ENCODE measurements around the gene TMEM220. TPM values are rescaled to one million over a fixed set of nuclear protein-coding genes. Genes with fewer than 3 reads are reported as not detected.

The TMEM220 gene
- total RNA-seq, 3 donors from 2014 or later, result 1.7 to 3.0 (median 1.8) TPM

DNA sequence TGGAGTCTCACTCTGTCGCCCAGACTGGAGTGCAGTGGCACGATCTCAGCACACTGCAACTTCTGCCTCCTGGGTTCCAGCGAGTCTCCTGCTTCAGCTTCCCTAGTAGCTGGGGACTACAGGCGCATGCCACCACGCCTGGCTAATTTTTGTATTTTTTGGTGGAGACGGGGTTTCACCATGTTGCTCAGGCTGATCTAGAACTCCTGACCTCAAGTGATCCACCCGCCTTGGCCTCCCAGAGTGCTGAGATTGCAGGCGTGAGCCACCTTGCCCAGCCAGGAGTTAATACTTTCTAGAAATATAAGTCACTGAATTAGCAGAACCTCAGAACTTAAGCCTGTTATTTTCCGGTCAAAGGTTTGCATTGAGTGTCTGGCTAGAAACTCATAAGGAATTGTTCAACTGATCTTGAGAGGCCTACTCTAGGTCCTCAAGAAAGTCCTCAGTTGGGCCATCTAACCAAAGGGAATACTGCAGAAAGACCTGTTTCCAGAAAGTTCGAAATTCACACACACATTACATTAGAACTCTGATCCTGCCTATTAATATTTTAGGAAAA lies 1.4 kb downstream of the TMEM220 start:
- H3K27me3 Mint-ChIP-seq (ENCODE audit: low read depth), result no peaks in the 10 kb centered on the region
- H3K4me1 Mint-ChIP-seq (ENCODE audit: low read depth), result peaks cover 23% of the 10 kb centered on the region
- no peaks in the 10 kb centered on the region for H3K9me3 Mint-ChIP-seq
- H3K4me3 Mint-ChIP-seq, result no peak overlapping the region
- H3K36me3 Mint-ChIP-seq (ENCODE audit: insufficient read depth), result no peaks in the 10 kb centered on the region
- no peak for ATAC-seq
- no peak for DNase-seq

DNA sequence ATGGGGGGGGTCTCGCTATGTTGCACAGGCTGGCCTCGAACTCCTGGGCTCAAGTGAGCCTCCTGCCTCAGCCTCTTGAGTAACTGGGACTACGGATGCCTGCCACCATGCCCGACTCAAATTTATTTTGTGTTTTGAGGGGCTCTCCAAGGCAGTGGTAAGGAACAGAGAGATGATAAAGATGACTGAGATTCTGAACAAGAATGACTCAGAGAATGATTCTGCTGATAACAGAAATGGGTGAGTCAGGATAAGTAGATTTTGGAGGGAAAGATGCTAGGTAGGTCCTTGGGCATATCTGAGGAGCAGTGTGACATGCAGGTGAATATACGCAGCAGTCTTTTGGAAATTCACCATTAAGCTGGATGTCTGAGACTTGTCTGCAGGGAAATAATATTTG lies 2.6 kb downstream of the TMEM220 start:
- Mint-ChIP-seq H3K9me3 (no peaks in the 10 kb centered on the region), H3K4me1 (ENCODE audit: low read depth) (peaks cover 23% of the 10 kb centered on the region), H3K36me3 (ENCODE audit: insufficient read depth) (no peaks in the 10 kb centered on the region), H3K4me3 (no peak overlapping the region), H3K27me3 (ENCODE audit: low read depth) (no peaks in the 10 kb centered on the region)
- ATAC-seq (peak; percentile 70 to 74), DNase-seq (no peak)

DNA sequence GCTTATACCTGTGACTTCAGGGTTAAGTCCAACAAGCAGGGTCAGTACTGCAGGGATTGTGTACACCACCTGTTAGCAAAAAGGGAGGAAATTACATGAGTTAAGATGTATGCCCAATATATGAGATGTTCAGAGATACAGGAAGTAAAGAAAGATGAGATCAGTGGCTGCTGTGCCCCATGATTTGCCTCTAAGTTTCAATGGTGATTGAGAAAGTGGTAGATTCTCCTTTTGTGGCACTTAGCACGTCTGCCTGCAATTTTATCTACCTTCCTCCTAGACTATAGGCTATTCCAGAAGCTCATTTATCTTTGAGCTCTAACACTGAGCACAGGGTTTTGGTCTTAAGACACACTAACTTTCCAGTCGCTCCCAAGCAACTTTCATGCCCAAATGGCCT lies 3.6 kb downstream of the TMEM220 start:
- no peak overlapping the region for H3K4me3 Mint-ChIP-seq
- DNase-seq, result no peak
- H3K27me3 Mint-ChIP-seq (ENCODE audit: low read depth), result no peaks in the 10 kb centered on the region
- H3K9me3 Mint-ChIP-seq, result no peaks in the 10 kb centered on the region
- H3K4me1 Mint-ChIP-seq (ENCODE audit: low read depth), result peaks cover 23% of the 10 kb centered on the region
- no peaks in the 10 kb centered on the region for H3K36me3 Mint-ChIP-seq (ENCODE audit: insufficient read depth)
- ATAC-seq, result no peak

DNA sequence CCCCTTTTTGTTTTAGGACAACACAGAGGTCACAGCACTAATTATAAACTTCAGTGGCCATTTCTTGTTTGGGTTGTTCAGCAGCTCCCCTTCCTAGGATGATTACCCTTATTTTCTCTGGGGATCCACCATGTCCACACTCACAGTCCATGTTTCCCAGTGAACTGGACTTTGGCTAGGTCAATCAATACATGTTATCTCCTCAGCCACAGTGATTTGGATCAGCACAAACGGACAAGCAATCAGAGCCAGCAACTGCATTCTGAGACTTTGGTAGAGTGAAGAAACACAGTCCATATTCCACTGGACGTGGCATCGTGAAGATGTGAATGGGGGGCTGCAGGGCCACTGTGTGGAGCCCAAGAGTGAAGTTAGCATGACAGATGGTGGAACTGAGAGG lies 4.6 kb downstream of the TMEM220 start:
- DNase-seq (no peak), ATAC-seq (no peak)
- Mint-ChIP-seq H3K36me3 (ENCODE audit: insufficient read depth) (no peaks in the 10 kb centered on the region), H3K9me3 (no peaks in the 10 kb centered on the region), H3K4me3 (no peak overlapping the region), H3K4me1 (ENCODE audit: low read depth) (peaks cover 15% of the 10 kb centered on the region), H3K27me3 (ENCODE audit: low read depth) (no peaks in the 10 kb centered on the region)

DNA sequence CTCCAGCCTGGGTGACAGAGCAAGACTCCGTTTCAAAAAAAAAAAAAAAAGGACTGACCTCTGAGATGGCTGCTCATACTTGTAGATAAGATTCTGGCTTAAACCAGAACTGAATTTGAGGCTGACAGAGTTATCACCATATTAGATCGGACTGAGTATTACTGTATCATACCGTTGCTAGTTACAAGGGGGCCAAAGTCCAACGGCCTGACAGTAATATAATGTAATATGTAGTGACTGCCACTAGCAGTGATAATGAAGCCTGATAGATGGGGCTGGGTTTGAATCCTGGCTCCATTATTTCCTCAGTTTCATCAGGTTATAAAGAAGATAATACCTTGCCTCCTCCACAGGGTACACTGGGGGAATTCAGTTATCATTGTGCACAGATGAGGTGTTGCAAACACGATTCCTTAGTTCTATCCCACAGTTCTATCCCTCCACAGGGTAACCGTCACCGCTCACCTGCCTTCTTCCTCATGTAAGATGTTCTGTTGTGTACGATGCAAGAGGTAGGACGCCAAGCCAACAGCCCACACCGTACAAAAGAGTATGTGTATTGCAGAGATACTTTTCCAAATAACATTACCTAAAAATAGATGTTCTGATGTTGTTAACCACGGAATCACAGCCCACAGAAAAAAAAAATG lies 5.2 kb downstream of the TMEM220 start:
- no peaks in the 10 kb centered on the region for H3K9me3 Mint-ChIP-seq
- H3K4me3 Mint-ChIP-seq, result no peak overlapping the region

DNA sequence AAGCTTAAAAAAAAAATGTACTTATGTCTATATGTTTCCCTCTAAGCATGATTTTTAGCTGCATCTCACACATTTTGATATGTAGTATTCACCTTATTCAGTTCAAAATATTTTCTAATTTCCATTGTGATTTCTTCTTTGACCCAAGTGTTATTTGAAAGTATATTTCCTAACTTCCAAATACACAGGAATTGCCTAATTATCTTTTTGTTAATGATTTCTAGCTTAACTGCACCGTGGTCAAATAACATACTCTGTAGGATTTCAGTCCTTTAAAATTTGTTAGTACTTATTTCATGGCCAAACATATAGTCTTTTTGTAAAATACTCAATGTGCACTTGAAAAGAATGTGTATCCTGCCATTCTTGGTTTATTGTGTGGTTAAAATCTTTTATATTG lies 11.3 kb downstream of the TMEM220 start:
- H3K9me3 Mint-ChIP-seq, result no peaks in the 10 kb centered on the region
- ATAC-seq, result no peak
- no peaks in the 10 kb centered on the region for H3K4me1 Mint-ChIP-seq (ENCODE audit: low read depth)

More for the DNA sequence above, 5.2 kb downstream of the TMEM220 start:
- Mint-ChIP-seq H3K36me3 (ENCODE audit: insufficient read depth) (no peaks in the 10 kb centered on the region), H3K27me3 (ENCODE audit: low read depth) (no peaks in the 10 kb centered on the region), H3K4me1 (ENCODE audit: low read depth) (peaks cover 12% of the 10 kb centered on the region)
- DNase-seq (no peak), ATAC-seq (no peak)

DNA sequence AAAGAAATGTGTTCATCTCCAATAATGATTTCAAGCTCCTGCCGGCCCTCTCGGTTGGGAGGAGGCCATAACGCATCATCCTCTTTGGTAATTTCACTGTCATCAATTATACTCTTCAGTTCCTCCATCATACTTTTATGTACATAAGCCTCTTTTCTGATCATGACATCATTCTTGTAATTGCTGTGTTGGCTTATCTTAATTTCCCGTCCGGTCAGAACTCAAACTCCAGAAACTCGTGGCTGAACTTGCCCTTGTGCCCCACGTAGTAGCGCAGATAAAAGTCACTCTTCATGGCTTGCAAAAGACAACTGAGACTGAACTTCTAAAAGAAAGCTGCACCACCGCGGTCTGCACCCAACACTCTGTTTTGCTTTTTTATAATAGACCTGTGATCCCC lies 13.6 kb downstream of the TMEM220 start:
- H3K4me3 Mint-ChIP-seq, result no peak overlapping the region
- H3K36me3 Mint-ChIP-seq (ENCODE audit: insufficient read depth), result peaks cover 18% of the 10 kb centered on the region
- no peaks in the 10 kb centered on the region for H3K27me3 Mint-ChIP-seq (ENCODE audit: low read depth)
- H3K4me1 Mint-ChIP-seq (ENCODE audit: low read depth), result no peaks in the 10 kb centered on the region
- H3K9me3 Mint-ChIP-seq, result no peaks in the 10 kb centered on the region
- ATAC-seq (no peak), DNase-seq (no peak)

More for the DNA sequence above, 11.3 kb downstream of the TMEM220 start:
- no peaks in the 10 kb centered on the region for H3K27me3 Mint-ChIP-seq (ENCODE audit: low read depth)
- DNase-seq, result no peak
- no peak overlapping the region for H3K4me3 Mint-ChIP-seq
- peaks cover 8% of the 10 kb centered on the region for H3K36me3 Mint-ChIP-seq (ENCODE audit: insufficient read depth)

DNA sequence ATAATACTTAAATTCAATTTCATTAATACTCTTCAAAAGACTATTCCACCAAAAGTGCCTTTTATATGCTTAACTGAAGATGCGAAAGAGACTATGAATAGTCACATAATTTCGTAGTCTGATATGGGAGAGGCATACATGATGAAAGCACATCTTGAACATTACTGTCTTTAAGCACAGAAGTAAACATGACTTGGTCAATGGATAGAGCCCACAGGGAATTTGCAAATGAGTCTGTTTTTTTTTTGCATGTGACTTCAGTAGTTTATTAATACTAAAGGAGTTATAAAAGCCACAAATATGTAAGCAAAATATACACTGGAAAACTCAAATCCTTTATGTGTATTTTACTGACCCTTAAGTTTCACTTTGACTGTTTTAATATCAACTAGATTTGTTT lies 16.5 kb downstream of the TMEM220 start:
- no peak overlapping the region for H3K4me3 Mint-ChIP-seq
- no peaks in the 10 kb centered on the region for H3K27me3 Mint-ChIP-seq (ENCODE audit: low read depth)
- no peak for DNase-seq
- ATAC-seq, result no peak
- peaks cover 3% of the 10 kb centered on the region for H3K4me1 Mint-ChIP-seq (ENCODE audit: low read depth)
- H3K9me3 Mint-ChIP-seq, result no peaks in the 10 kb centered on the region
- peaks cover 37% of the 10 kb centered on the region for H3K36me3 Mint-ChIP-seq (ENCODE audit: insufficient read depth)

DNA sequence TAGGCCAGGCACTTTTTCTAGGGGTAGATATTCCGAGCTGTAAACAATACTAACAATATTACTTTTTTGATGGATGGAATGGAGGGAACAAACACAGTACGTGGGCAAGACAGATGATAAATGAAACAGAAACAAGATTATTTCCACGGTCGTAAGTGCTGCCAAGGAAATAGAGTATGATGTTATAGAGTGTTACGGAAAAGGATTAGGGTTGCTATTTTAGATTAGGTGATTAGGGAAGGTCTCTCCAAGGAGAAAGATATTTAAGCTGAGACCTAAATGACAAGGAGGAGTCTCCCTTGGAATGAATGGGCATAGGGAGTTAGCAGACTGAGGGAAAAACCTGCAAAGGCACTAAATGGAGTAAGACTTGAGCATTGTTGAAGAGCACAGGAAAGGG lies 24.1 kb downstream of the TMEM220 start:
- ATAC-seq (no peak), DNase-seq (no peak)
- Mint-ChIP-seq H3K36me3 (ENCODE audit: insufficient read depth) (peaks cover 35% of the 10 kb centered on the region), H3K4me3 (no peak overlapping the region), H3K27me3 (ENCODE audit: low read depth) (no peaks in the 10 kb centered on the region), H3K9me3 (no peaks in the 10 kb centered on the region), H3K4me1 (ENCODE audit: low read depth) (peaks cover 56% of the 10 kb centered on the region)

DNA sequence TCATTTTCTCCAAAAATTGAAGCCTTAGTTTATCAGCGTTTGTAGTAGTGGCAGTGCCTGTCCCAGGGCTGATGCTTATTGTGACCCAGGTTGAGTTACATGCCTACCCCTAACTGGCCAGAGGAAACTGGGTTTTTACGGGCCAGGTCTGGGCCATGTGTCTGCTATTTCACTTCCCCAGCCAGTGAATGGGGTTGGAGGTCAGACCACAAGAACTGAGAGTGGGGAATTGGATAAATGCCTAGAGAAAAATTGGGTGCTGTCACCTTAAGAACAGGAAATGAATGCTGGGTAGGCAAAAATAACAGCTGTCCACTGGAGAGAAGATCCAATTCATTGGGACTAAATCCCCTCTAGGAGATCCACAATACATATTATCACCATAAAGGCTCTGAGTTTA lies 27.2 kb downstream of the TMEM220 start:
- Mint-ChIP-seq H3K27me3 (ENCODE audit: low read depth) (no peaks in the 10 kb centered on the region), H3K9me3 (no peaks in the 10 kb centered on the region), H3K4me1 (ENCODE audit: low read depth) (peaks cover 66% of the 10 kb centered on the region), H3K4me3 (peak overlapping the region; percentile 40), H3K36me3 (ENCODE audit: insufficient read depth) (peaks cover 16% of the 10 kb centered on the region)
- ATAC-seq (no peak), DNase-seq (no peak)

DNA sequence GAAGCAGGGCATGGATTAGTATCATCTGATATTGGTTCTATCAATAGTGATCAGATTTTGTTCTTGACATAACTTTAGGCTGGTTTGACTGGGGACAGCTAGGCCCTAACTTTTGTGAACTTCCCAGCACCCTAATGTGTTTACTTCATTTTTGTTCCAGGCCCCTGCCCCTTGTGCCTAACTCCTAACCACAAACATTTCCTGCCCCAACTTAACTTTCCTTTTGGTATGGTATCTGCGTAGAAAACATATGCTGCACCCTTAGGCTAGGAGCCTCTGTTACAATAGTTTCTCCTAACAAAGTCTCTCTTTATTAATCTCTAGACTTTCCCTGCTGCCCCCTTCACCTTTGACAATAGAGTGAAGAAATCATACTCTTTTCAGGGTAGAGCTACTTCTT lies 30.0 kb downstream of the TMEM220 start:
- DNase-seq, result no peak
- Mint-ChIP-seq H3K27me3 (ENCODE audit: low read depth) (no peaks in the 10 kb centered on the region), H3K9me3 (no peaks in the 10 kb centered on the region), H3K4me3 (peak overlapping the region; percentile 68), H3K36me3 (ENCODE audit: insufficient read depth) (peaks cover 6% of the 10 kb centered on the region), H3K4me1 (ENCODE audit: low read depth) (peaks cover 66% of the 10 kb centered on the region)
- no peak for ATAC-seq

DNA sequence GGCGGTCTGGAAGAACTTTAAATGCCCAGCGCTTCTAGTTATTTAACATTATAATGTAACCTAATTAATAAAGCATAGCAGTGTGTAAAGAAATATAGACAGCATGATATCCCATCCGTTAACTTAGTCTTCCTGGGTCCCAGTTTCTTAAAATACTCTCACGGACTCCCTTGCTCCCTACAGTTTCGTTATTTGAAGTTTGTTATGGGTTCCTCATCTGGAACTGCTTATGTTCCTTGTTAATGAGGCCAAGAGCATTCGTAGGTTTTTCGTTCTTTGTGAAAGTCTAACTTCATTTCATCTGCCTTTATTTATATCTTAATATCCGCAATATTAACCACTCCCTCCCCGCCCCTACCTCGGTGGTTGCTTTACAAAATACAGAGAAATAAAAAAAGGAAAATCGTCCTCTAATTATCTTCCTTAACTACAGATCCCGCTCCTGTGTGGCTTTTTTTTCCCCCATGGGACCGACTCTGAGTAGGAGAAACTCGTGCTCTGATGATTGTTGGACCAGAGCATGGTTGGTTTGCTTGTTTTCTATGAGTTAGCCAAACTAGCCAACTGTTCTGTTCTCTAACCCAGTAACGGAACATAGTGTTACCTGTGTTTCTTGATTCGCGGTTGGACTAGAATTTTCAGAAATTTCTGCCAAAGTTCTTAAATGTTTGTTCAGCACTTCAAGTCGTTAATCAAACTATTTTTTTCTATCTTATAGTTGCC lies 31.6 kb downstream of the TMEM220 start:
- DNase-seq, result no peak
- Mint-ChIP-seq H3K36me3 (ENCODE audit: insufficient read depth) (peaks cover 13% of the 10 kb centered on the region), H3K4me1 (ENCODE audit: low read depth) (peaks cover 62% of the 10 kb centered on the region), H3K4me3 (peak overlapping the region; percentile 98), H3K27me3 (ENCODE audit: low read depth) (no peaks in the 10 kb centered on the region), H3K9me3 (no peaks in the 10 kb centered on the region)
- ATAC-seq, result no peak

DNA sequence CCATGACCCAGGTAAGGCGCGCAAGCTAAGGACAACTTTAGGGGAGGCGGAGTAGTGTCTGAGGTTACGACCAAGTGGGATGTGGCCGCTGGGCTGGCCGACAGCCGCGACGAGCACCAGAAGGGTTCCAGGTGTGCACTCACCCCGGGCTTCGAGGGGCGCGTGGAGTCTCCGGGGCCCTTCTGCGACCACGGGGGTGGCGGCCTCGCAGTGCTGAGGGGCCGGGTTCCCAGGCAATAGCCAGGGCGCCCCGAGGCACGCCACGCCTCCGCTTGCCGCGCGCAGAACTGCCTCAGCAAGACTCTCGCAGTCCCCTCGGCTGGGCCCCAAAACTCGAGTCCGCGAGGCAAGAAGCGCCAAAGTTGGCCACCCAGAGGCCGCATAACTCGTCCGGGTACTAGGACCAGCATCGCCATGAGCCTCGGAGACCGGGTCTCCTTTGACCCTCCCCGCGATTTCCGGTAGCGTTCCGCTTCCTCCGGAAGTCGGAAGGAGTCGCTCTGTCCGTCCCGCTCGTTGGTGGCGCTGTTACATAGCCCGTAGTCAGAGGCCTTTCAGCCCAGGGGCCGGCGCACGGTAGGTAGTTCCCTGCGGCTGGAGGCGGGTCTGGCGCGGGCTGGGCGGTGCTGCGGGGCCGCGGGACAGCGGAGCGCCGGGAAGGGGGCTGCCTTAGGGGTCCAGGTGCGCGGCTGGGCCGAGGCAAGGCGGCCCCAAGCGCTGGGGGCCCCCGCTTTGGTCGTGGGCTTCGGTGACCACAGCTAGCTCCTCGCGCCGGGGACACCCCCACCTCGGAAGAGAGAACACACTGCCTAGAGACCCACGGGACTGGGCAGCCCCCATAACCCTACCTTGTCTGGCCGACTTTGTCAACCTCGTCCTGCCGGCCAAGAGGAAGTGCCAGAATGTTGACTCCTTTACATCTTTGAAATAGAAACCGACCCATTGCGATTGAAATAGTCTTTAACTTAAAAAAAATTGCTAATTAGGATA lies 32.4 kb downstream of the TMEM220 start, which contains the start of the genes ADPRM and SCO1:
Gene ADPRM (plus strand): TSS at position 503 of the 990 bp plus-strand sequence. CDS start 7,333 bp downstream, outside the sequence.
Gene SCO1 (minus strand): TSS at position 442 of the 990 bp plus-strand sequence. CDS start 26 bp downstream, at position 416.
- no peaks in the 10 kb centered on the region for H3K9me3 Mint-ChIP-seq
- peak within 1 kb of the TSS; percentile 98 for H3K4me3 Mint-ChIP-seq
- H3K4me1 Mint-ChIP-seq (ENCODE audit: low read depth), result peaks cover 57% of the 10 kb centered on the region
- peak; percentile 82 for DNase-seq
- ATAC-seq, result peak; percentile 98
- H3K27me3 Mint-ChIP-seq (ENCODE audit: low read depth), result no peaks in the 10 kb centered on the region
- peaks cover 13% of the 10 kb centered on the region for H3K36me3 Mint-ChIP-seq (ENCODE audit: insufficient read depth)
